ENCODE data around the gene ELF5. TPM values are rescaled to one million over a fixed set of nuclear protein-coding genes. Genes with fewer than 3 reads are reported as not detected.

ELF5 gene
- total RNA-seq, result not detected

DNA sequence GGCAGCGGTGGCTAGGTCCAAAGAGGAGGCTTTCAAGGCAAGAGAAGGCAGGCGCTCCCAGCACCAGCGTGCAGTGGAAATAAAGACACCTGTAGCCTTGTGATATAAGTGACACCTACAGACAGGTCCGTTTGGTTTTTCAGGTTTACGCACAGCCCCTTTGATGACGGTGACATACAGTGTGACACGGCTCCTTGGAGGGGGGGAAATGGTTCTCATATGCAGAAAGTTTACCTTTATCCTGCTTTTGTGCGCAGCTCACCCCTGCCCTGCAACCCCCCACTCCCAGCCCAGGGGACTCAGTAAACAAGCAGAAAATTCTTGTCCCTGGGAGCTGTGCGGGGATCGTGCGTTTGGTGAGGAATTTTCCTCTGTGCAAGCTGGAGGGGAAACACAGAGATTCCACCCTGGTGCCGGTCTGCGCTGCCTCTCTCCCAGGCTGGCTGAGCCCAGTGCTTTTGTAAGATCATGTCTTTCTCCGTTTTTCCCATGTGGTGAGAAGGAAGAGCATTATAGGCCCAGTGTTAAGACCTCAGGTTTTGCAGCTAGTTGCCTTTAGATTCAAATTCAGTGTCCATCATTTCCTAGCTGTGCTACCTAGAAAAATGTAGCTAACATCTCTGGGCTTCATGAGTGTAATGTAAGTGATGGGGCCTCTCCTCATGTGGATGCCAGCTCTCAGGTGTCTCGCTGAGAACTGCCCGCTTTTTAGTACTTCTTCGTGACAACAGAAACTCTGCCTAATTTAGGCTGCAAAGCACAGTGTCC, at the start of gene ELF5:
TSS of gene ELF5 (minus strand) at position 113 of the 768 bp plus-strand sequence. CDS start 8,045 bp downstream, outside the sequence.
- Mint-ChIP-seq H3K4me3 (no peak within 1 kb of the TSS), H3K4me1 (ENCODE audit: low read depth) (no peaks in the 10 kb centered on the region), H3K27ac (no peak within 1 kb of the TSS), H3K36me3 (ENCODE audit: insufficient read depth in 2 of 2) (no peaks in the 10 kb centered on the region), H3K27me3 (ENCODE audit: low read depth) (no peaks in the 10 kb centered on the region), H3K9me3 (no peaks in the 10 kb centered on the region)
- DNase-seq, result no peak
- ATAC-seq (replicated peaks in 1 of 2), result no peak

DNA sequence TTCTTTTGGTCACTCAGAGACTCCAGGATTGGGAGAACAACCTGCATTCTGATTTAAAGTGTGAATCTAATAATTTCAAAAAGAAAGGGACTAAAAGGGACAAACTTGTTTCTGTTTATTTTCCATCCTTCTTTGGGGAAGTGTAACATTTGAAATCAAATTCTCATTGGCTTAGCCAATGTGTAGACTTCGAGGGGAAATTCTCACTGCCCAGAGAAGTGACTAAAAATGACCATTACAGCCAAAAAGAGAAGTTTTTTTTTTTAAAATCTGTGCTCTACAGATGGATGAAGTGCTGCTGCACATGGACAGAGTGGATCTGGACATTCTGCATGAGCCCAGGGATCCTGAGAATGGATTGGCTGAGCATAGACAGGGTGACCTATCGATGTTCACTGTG, 49.4 kb upstream of the ELF5 start:
- no peaks in the 10 kb centered on the region for H3K36me3 Mint-ChIP-seq (ENCODE audit: insufficient read depth in 2 of 2)
- no peaks in the 10 kb centered on the region for H3K9me3 Mint-ChIP-seq
- no peak overlapping the region for H3K4me3 Mint-ChIP-seq
- H3K27me3 Mint-ChIP-seq (ENCODE audit: low read depth), result peaks cover 64% of the 10 kb centered on the region
- DNase-seq (no peak), ATAC-seq (replicated peaks in 1 of 2) (no peak)
- H3K4me1 Mint-ChIP-seq (ENCODE audit: low read depth), result no peaks in the 10 kb centered on the region
- H3K27ac Mint-ChIP-seq, result no peak overlapping the region

DNA sequence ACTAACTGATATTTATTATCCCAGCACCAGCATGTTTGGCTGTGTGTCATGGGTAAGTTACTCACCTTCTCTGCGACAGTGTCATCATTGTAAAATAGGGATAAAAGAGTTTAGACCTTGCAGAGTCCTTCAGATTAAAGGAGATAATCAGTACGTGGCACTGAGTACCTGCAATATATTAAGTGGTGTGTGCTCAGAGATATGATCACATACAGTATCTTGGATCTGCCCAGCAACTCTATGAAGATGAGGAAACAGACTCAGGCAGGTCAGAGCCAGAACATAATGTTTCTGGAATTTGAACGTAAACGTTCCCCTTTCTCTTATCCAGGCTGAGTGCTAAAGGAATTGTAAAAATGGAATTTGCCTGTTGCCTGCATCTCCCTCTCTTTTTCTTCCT, 46.9 kb upstream of the ELF5 start:
- no peak overlapping the region for H3K4me3 Mint-ChIP-seq
- DNase-seq (no peak), ATAC-seq (replicated peaks in 1 of 2) (no peak)
- H3K27ac Mint-ChIP-seq, result no peak overlapping the region
- H3K27me3 Mint-ChIP-seq (ENCODE audit: low read depth), result peaks cover 68% of the 10 kb centered on the region
- H3K9me3 Mint-ChIP-seq, result no peaks in the 10 kb centered on the region
- no peaks in the 10 kb centered on the region for H3K36me3 Mint-ChIP-seq (ENCODE audit: insufficient read depth in 2 of 2)
- H3K4me1 Mint-ChIP-seq (ENCODE audit: low read depth), result no peaks in the 10 kb centered on the region

DNA sequence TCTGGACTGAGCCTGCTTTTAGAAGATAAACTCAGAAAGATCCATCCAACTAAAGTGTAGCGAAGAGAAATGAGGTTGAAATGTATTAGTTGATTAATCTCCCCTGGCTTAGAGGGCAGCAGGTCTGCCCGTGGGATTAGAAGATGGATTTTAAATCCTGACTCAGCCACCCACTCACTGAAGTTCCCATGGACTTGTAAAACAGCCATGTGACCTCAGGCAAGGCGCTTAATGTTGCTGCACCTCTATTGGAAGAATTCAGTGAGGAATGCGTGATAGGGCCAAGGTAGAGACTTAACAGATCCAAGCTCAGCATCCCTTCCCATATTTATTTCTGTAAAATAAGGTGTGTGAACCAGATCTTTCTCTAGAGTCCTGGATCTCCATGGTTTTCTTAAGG, 45.1 kb upstream of the ELF5 start:
- no peaks in the 10 kb centered on the region for H3K9me3 Mint-ChIP-seq
- H3K27me3 Mint-ChIP-seq (ENCODE audit: low read depth), result peaks cover 68% of the 10 kb centered on the region
- ATAC-seq (replicated peaks in 1 of 2) (no peak), DNase-seq (no peak)
- no peaks in the 10 kb centered on the region for H3K4me1 Mint-ChIP-seq (ENCODE audit: low read depth)
- H3K36me3 Mint-ChIP-seq (ENCODE audit: insufficient read depth in 2 of 2), result no peaks in the 10 kb centered on the region
- H3K27ac Mint-ChIP-seq, result no peak overlapping the region
- H3K4me3 Mint-ChIP-seq, result no peak overlapping the region

DNA sequence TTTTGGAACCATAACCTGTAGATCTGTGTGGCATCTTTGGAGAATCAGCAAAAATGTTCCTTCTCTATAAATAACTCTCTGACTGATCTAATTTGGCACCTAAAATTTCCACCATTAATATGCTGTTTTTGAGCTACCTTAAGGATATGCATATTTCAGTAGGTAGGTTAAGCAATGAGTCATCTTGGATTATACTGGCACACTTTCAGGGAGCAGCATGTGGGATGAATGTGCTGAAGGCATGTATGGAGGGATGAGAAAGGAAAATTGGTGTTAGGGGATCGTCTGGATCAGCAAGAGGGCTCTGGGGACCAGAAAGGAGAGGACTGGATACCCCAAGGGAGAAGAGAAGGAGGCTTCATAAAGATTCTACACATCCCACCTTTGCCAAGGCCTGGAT, 44.6 kb upstream of the ELF5 start:
- DNase-seq, result no peak
- H3K9me3 Mint-ChIP-seq, result no peaks in the 10 kb centered on the region
- no peak for ATAC-seq (replicated peaks in 1 of 2)
- H3K27me3 Mint-ChIP-seq (ENCODE audit: low read depth), result peaks cover 64% of the 10 kb centered on the region
- no peaks in the 10 kb centered on the region for H3K4me1 Mint-ChIP-seq (ENCODE audit: low read depth)
- H3K27ac Mint-ChIP-seq, result no peak overlapping the region
- no peaks in the 10 kb centered on the region for H3K36me3 Mint-ChIP-seq (ENCODE audit: insufficient read depth in 2 of 2)
- H3K4me3 Mint-ChIP-seq, result no peak overlapping the region

DNA sequence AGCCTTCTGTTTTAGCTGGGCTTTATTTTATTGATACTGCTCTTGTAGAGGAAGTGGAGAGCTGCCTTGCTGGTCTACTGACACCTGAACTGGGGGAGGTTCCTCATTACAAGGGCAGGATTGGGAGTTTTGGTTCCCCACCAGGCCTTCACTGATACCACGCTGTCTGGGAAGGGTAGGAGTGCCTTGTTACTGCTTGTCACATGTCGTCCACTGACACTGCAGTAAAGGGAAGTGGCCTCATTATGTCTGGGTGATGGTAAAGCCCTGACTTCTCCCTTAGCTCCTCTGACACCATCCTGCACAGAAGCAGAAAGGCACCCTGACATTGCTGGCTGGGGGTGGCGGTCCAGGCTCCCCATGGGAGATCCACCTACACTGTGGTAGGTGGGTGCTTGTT, 38.7 kb upstream of the ELF5 start:
- no peaks in the 10 kb centered on the region for H3K36me3 Mint-ChIP-seq (ENCODE audit: insufficient read depth in 2 of 2)
- H3K9me3 Mint-ChIP-seq, result no peaks in the 10 kb centered on the region
- H3K4me3 Mint-ChIP-seq, result no peak overlapping the region
- H3K27me3 Mint-ChIP-seq (ENCODE audit: low read depth), result peaks cover 22% of the 10 kb centered on the region
- no peak for ATAC-seq (replicated peaks in 1 of 2)
- no peak for DNase-seq
- H3K4me1 Mint-ChIP-seq (ENCODE audit: low read depth), result no peaks in the 10 kb centered on the region
- no peak overlapping the region for H3K27ac Mint-ChIP-seq

DNA sequence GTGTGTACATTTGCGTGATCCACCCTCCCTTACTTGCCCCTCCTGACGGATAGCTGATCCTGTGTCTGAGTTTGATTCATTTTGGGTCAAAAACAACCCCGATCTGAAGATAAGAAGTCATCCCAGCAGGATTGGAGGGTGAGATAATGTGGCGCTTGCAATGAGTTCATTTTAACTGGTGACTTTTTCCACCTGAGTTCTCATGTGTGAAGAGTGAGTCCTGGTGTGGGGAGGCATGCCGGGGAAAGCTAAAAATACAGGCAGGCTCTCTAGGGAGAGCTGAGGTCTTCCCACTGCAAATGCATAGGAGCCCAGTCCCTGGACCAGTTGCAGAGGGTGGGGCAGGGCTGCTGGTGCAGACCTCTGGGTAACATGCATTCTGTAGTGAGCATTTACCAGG, 35.7 kb upstream of the ELF5 start:
- H3K36me3 Mint-ChIP-seq (ENCODE audit: insufficient read depth in 2 of 2), result no peaks in the 10 kb centered on the region
- no peaks in the 10 kb centered on the region for H3K9me3 Mint-ChIP-seq
- H3K27me3 Mint-ChIP-seq (ENCODE audit: low read depth), result peaks cover 29% of the 10 kb centered on the region
- no peak for ATAC-seq (replicated peaks in 1 of 2)
- no peak overlapping the region for H3K27ac Mint-ChIP-seq
- H3K4me3 Mint-ChIP-seq, result no peak overlapping the region
- no peaks in the 10 kb centered on the region for H3K4me1 Mint-ChIP-seq (ENCODE audit: low read depth)
- DNase-seq, result no peak

DNA sequence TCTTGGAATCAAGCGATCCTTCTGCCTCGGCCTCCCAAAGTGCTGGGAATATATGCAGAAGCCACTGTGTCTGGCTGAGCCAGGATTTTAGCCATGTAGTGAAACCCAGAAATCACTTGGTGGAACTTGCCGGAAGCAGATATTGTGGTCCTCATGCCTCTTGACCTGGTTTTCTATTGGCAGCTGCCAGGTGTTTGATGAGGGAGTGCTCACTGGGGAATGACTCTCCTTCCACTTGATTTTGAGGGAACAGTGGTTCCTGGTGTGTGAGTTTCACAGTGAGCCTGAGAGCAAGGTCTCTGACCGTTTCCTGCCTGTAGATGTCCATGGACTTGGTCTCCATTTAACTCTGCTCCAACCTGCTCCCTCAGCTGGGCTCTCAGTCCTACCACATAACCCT, 34.7 kb upstream of the ELF5 start:
- no peak overlapping the region for H3K27ac Mint-ChIP-seq
- ATAC-seq (replicated peaks in 1 of 2), result no peak
- DNase-seq, result no peak
- peaks cover 27% of the 10 kb centered on the region for H3K27me3 Mint-ChIP-seq (ENCODE audit: low read depth)
- H3K4me3 Mint-ChIP-seq, result no peak overlapping the region
- no peaks in the 10 kb centered on the region for H3K36me3 Mint-ChIP-seq (ENCODE audit: insufficient read depth in 2 of 2)
- no peaks in the 10 kb centered on the region for H3K9me3 Mint-ChIP-seq
- H3K4me1 Mint-ChIP-seq (ENCODE audit: low read depth), result no peaks in the 10 kb centered on the region

DNA sequence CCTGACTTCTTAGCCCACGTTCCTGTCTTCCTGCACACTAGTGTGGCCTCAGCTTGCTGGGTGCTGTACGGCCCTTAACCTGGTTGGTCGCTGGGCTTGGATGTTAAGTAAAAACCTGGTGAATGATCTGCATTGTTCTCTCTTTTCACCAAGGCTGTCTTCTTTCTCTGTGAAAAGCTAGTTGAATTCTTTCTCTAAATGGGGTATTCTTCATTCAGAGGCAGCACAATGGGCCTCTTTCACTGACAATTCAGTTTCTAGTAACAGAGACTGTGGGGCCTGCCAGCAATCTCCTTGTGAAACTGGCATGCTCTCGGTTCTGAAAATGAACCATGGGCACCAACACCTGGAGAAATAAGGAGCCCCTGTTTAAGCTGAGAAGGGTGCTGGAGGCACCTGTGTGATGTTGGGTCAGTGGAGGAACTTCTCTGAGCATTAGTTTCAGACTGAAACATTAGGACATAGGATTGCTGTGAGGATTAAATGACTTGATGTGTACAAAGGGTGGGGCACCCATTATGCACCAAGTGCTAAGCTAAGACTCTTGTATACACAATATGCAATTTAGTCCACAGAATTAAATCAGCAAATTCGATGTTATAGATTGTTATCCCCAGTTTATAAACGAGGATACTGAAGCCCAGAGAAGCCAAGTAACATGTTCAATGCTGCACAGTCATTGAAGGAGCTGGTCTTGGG, 33.1 kb upstream of the ELF5 start:
- Mint-ChIP-seq H3K36me3 (ENCODE audit: insufficient read depth in 2 of 2) (no peaks in the 10 kb centered on the region), H3K27me3 (ENCODE audit: low read depth) (peaks cover 32% of the 10 kb centered on the region), H3K9me3 (no peaks in the 10 kb centered on the region), H3K4me3 (no peak overlapping the region), H3K4me1 (ENCODE audit: low read depth) (no peaks in the 10 kb centered on the region), H3K27ac (no peak overlapping the region)
- DNase-seq (no peak), ATAC-seq (replicated peaks in 1 of 2) (no peak)

DNA sequence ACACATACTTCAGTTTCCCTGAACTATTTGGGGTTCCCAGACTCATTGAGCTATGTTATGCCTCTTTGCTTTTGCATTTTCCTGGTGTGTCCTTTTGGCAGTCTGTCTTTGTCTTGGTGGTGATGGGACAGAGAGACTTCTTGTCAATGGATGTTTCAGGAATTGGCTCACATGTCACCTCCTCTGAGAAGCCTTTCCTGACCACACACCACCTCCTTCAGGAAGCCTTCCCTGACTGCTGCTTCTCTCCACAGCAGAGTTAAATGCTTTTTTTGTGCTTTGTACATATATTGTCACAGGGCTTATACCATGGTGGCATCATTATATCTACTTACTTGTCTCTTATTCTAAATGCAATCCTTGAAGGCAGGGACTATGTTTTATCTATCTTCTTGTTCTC, 28.5 kb upstream of the ELF5 start:
- Mint-ChIP-seq H3K36me3 (ENCODE audit: insufficient read depth in 2 of 2) (no peaks in the 10 kb centered on the region), H3K9me3 (no peaks in the 10 kb centered on the region), H3K27ac (no peak overlapping the region), H3K4me3 (no peak overlapping the region), H3K27me3 (ENCODE audit: low read depth) (peaks cover 60% of the 10 kb centered on the region), H3K4me1 (ENCODE audit: low read depth) (no peaks in the 10 kb centered on the region)
- DNase-seq (no peak), ATAC-seq (replicated peaks in 1 of 2) (no peak)

DNA sequence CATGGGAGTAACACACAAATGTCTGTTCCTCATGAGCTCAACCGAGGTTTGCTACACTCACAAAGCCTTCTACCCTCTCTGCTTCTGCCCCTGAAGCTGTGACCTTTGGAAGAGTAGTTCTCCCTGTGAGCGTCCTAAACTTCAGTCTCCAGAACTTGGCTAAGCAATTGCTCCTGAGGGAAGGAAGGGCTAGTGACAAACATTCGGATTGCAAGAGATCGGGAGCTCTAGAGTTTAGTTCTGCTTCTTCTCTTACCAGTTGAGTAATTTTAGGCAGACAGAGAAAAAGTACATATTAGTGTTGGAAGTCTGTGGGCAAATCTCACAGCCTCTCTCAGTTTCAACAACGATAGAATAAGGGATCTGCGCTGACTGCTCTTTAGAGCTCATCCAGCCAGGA, 27.3 kb upstream of the ELF5 start:
- Mint-ChIP-seq H3K36me3 (ENCODE audit: insufficient read depth in 2 of 2) (no peaks in the 10 kb centered on the region), H3K27me3 (ENCODE audit: low read depth) (peaks cover 54% of the 10 kb centered on the region), H3K4me3 (no peak overlapping the region), H3K4me1 (ENCODE audit: low read depth) (no peaks in the 10 kb centered on the region), H3K9me3 (no peaks in the 10 kb centered on the region), H3K27ac (no peak overlapping the region)
- no peak for ATAC-seq (replicated peaks in 1 of 2)
- DNase-seq, result no peak

DNA sequence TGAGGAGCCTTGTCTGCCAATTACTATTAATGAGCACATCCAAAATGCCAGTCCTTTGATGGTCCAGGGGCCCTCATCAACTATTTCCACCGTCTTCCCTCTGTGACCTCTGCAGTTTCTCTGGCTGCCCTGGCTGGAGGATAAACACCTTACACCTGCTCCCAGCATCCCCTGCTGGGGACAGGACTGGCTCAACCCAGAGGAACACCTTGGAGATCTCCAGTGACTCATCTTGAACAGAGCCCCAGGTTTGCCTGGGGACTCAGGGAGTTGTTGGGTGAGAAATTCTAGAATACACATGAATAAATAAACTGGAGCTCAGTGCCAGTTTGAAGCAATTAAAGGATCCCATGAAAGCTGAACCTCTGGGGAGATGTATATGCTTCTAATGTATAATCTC, 24.0 kb upstream of the ELF5 start:
- Mint-ChIP-seq H3K4me3 (no peak overlapping the region), H3K36me3 (ENCODE audit: insufficient read depth in 2 of 2) (peaks cover 0 to 4% of the 10 kb centered on the region in 2 donors), H3K4me1 (ENCODE audit: low read depth) (no peaks in the 10 kb centered on the region), H3K27me3 (ENCODE audit: low read depth) (peaks cover 48% of the 10 kb centered on the region), H3K9me3 (peaks cover 2% of the 10 kb centered on the region in 2 donors), H3K27ac (no peak overlapping the region)
- ATAC-seq (replicated peaks in 1 of 2) (no peak), DNase-seq (no peak)

DNA sequence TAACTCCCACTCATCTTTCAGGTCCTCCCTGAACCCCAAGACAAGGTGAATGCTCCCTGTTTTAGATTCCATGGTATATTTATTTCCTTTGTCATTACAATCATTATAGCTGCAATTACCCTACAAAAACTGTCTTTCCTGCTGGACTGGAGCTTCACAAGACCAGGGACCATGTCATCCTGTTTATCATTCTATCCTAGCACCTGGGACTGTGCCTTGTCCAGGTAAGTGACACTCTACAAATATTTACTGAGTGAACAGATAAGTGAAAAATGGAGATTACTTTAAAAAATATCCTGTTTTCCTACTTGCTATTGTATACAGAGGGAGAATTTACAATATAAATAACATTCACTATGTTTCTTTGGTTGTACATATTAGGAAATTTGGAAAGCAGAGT, 22.5 kb upstream of the ELF5 start:
- no peak overlapping the region for H3K4me3 Mint-ChIP-seq

DNA sequence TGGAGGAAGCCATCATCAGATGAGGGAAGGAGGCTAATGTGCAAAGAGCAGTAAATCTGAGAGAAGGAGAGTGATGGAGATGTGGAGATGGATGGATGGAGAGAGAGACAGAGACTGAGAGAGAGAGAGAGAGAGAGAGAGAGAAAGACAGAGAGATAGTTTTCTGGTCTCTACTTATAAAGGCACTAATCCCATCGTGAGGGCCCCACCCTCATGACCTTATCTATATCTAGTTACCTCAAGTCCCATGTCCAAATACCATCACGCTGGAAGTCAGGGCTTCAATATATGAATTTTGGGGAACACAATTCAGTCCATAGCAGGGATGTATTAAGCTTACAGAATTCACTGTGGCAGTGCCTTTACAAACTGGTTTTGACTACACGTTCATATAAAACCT, 21.2 kb upstream of the ELF5 start:
- H3K9me3 Mint-ChIP-seq, result peaks cover 2% of the 10 kb centered on the region in 2 donors
- H3K4me3 Mint-ChIP-seq, result no peak overlapping the region
- H3K36me3 Mint-ChIP-seq (ENCODE audit: insufficient read depth in 2 of 2), result peaks cover 0 to 4% of the 10 kb centered on the region in 2 donors
- DNase-seq (no peak), ATAC-seq (replicated peaks in 1 of 2) (no peak)
- H3K27ac Mint-ChIP-seq, result no peak overlapping the region
- H3K4me1 Mint-ChIP-seq (ENCODE audit: low read depth), result no peaks in the 10 kb centered on the region
- peaks cover 34% of the 10 kb centered on the region for H3K27me3 Mint-ChIP-seq (ENCODE audit: low read depth)

More for the DNA sequence above, 22.5 kb upstream of the ELF5 start:
- Mint-ChIP-seq H3K4me1 (ENCODE audit: low read depth) (no peaks in the 10 kb centered on the region), H3K9me3 (peaks cover 2% of the 10 kb centered on the region in 2 donors), H3K36me3 (ENCODE audit: insufficient read depth in 2 of 2) (peaks cover 0 to 4% of the 10 kb centered on the region in 2 donors), H3K27ac (no peak overlapping the region), H3K27me3 (ENCODE audit: low read depth) (peaks cover 40% of the 10 kb centered on the region)
- ATAC-seq (replicated peaks in 1 of 2), result no peak
- no peak for DNase-seq

Measured in activated T-cell treated with anti-CD3 and anti-CD28 coated beads, Interleukin-2, amount 50 U/mL, for 72 hours (primary cell).